ENCODE results near the gene TIMP2. TPM values are rescaled to one million over a fixed set of nuclear protein-coding genes. Genes with fewer than 3 reads are reported as not detected.
"Not testable (repeated sequence)": the region's sequence is repeated elsewhere in the genome, so short reads cannot be mapped to it uniquely, and the experiment has no call there.

The TIMP2 gene
- total RNA-seq, 4 donors from 2014 or later = 52.9 to 133 (median 82.2) TPM

- Histone ChIP-seq H3K36me3 (no peaks in the 10 kb centered on the region), H3K9me3 (no peaks in the 10 kb centered on the region), H3K4me3 (replicated peaks in 1 of 3) (no peak overlapping the region), H3K4me1 (peaks cover 2 to 8% of the 10 kb centered on the region in 2 donors), H3K27me3 (no peaks in the 10 kb centered on the region), H3K27ac (no peak overlapping the region)
- intact Hi-C loops (cut with DNase I) = no loop called here
- TF ChIP-seq POLR2A (IDR thresholded peaks at IDR 0.05) = no peak
- TF ChIP-seq, protein P1, sequence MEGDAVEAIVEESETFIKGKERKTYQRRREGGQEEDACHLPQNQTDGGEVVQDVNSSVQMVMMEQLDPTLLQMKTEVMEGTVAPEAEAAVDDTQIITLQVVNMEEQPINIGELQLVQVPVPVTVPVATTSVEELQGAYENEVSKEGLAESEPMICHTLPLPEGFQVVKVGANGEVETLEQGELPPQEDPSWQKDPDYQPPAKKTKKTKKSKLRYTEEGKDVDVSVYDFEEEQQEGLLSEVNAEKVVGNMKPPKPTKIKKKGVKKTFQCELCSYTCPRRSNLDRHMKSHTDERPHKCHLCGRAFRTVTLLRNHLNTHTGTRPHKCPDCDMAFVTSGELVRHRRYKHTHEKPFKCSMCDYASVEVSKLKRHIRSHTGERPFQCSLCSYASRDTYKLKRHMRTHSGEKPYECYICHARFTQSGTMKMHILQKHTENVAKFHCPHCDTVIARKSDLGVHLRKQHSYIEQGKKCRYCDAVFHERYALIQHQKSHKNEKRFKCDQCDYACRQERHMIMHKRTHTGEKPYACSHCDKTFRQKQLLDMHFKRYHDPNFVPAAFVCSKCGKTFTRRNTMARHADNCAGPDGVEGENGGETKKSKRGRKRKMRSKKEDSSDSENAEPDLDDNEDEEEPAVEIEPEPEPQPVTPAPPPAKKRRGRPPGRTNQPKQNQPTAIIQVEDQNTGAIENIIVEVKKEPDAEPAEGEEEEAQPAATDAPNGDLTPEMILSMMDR (IDR thresholded peaks at IDR 0.05) = no peak
- DNase-seq = no peak
- WGBS, 2 donors = 84 to 93% methylated on average over 24 to 26 of the region's 26 CpGs
These were observed 41.1 kb upstream of the TIMP2 start for GRCh38 chr17:78966123-78966813.

- TF ChIP-seq, protein P1 (IDR thresholded peaks at IDR 0.05) = no peak
- no peak for TF ChIP-seq POLR2A (IDR thresholded peaks at IDR 0.05)
- no peaks in the 10 kb centered on the region for H3K27me3 ChIP-seq
- H3K4me3 ChIP-seq (replicated peaks in 1 of 3) = no peak overlapping the region
- intact Hi-C loops (cut with DNase I) = no loop called here
- H3K27ac ChIP-seq = no peak overlapping the region
- peaks cover 0 to under 1% of the 10 kb centered on the region in 2 donors for H3K4me1 ChIP-seq
- peak in 1 of 2 donors; percentile 9 for DNase-seq
- 60 to 72% methylated on average over 8 of the region's 8 CpGs for whole genome bisulfite sequencing, 2 donors
- no peaks in the 10 kb centered on the region for H3K36me3 ChIP-seq
- no peaks in the 10 kb centered on the region for H3K9me3 ChIP-seq
These were observed 40.3 kb upstream of the TIMP2 start for GRCh38 chr17:78965491-78965924.

GRCh38 chr17:78963378-78963777, 38.2 kb upstream of the TIMP2 start:
- Histone ChIP-seq H3K4me3 (replicated peaks in 1 of 3) (no peak overlapping the region), H3K9me3 (no peaks in the 10 kb centered on the region), H3K36me3 (no peaks in the 10 kb centered on the region), H3K4me1 (no peaks in the 10 kb centered on the region), H3K27ac (no peak overlapping the region), H3K27me3 (no peaks in the 10 kb centered on the region)
- WGBS, 2 donors = 91 to 95% methylated on average over 5 to 6 of the region's 6 CpGs
- no peak for DNase-seq
- TF ChIP-seq, protein P1 (IDR thresholded peaks at IDR 0.05) = no peak
- no peak for TF ChIP-seq POLR2A (IDR thresholded peaks at IDR 0.05)
- intact Hi-C loops (cut with DNase I) = no loop called here

GRCh38 chr17:78962984-78963348, 37.8 kb upstream of the TIMP2 start:
- H3K4me1 ChIP-seq; DNase-seq; H3K4me3 ChIP-seq (replicated peaks in 1 of 3); H3K36me3 ChIP-seq; H3K9me3 ChIP-seq; H3K27me3 ChIP-seq; intact Hi-C loops (cut with DNase I); H3K27ac ChIP-seq: not testable (repeated sequence)
- WGBS, 2 donors = 93 to 99% methylated on average over 7 to 8 of the region's 8 CpGs

DNA sequence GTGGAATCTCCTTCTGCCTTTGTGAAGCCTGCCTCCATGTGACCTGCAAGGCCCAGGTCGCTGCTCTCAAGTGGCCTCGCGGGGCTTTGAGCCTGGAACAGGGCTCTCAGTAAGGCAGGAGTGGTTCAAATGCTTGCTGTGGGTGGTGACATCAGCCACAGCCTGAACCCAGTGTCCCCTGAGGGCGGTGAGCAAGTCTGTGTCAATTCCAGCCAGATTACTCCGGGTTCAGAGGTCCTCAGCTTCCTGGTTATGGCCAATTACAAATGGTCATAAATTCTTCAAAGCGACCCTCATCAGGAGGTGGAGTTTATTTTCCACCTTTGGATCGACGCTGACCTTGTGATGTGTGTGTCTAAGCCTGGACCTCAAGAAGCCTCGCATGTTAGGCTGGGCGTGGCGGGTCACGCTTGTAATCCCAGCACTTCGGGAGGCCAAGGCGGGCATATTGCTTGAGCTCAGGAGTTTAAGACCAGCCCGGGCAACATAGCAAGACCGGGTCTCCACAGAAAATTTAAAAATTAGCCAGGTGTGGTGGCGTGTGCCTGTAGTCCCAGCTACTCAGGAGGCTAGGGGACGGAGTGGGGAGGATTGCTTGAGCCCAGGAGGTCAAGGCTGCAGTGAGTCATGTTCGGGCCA, 37.3 kb upstream of the TIMP2 start:
- Histone ChIP-seq H3K27me3 (no peaks in the 10 kb centered on the region), H3K4me1 (no peaks in the 10 kb centered on the region), H3K27ac (no peak overlapping the region), H3K36me3 (no peaks in the 10 kb centered on the region), H3K9me3 (no peaks in the 10 kb centered on the region), H3K4me3 (replicated peaks in 1 of 3) (no peak overlapping the region)
- TF ChIP-seq, protein P1 (IDR thresholded peaks at IDR 0.05) = no peak
- TF ChIP-seq POLR2A (IDR thresholded peaks at IDR 0.05) = no peak
- WGBS, 2 donors = 76 to 82% methylated on average over 16 to 17 of the region's 19 CpGs
- no peak for DNase-seq
- intact Hi-C loops (cut with DNase I) = no loop called here
